ENCODE measurements around the gene VAV1.

Gene VAV1

GRCh38 chr19:6778386-6778785, 5.9 kb downstream of the VAV1 start:
- no peaks in the 10 kb centered on the region for H3K4me1 ChIP-seq (ENCODE audit: insufficient read depth, low read length)

DNA sequence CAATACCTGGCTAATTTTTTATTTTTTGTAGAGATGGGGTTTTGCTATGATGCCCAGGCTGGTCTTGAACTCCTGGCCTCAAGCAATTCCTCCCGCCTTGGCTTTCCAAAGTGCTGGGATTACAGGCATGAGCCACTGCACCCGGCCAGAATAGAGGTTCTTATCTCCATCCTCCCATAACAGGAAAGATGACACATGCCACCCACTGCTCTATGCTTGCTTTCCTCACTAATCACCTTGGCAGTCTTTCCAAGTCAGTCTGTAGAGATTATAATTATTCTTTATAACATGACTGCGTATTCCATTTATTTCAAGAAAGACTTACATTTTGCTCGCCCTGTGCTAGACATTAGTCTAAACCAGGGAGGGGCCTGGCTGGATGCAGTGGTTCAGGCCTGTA, 6.7 kb downstream of the VAV1 start:
- no peaks in the 10 kb centered on the region for H3K27me3 ChIP-seq (ENCODE audit: control insufficient read depth in 1 of 2, insufficient read depth in 2 of 2, low read length in 2 of 2)
- H3K36me3 ChIP-seq (ENCODE audit: insufficient read depth, low read length): no peaks in the 10 kb centered on the region
- H3K9me3 ChIP-seq (ENCODE audit: low read length): no peaks in the 10 kb centered on the region
- no peaks in the 10 kb centered on the region for H3K4me1 ChIP-seq (ENCODE audit: insufficient read depth, low read length)
- H3K9ac ChIP-seq (ENCODE audit: low read length): no peak overlapping the region
- no peak overlapping the region for H3K27ac ChIP-seq (ENCODE audit: low read depth, low read length)
- no peak overlapping the region for H3K4me3 ChIP-seq (ENCODE audit: low read depth in 1 of 2, low read length in 2 of 2)

More at GRCh38 chr19:6778386-6778785, 5.9 kb downstream of the VAV1 start:
- Histone ChIP-seq H3K9ac (ENCODE audit: low read length) (no peak overlapping the region), H3K27ac (ENCODE audit: low read depth, low read length) (no peak overlapping the region), H3K27me3 (ENCODE audit: control insufficient read depth in 1 of 2, insufficient read depth in 2 of 2, low read length in 2 of 2) (no peaks in the 10 kb centered on the region), H3K36me3 (ENCODE audit: insufficient read depth, low read length) (no peaks in the 10 kb centered on the region), H3K9me3 (ENCODE audit: low read length) (no peaks in the 10 kb centered on the region), H3K4me3 (ENCODE audit: low read depth in 1 of 2, low read length in 2 of 2) (no peak overlapping the region)

GRCh38 chr19:6787393-6787792, 14.9 kb downstream of the VAV1 start:
- no peak overlapping the region for H3K27ac ChIP-seq (ENCODE audit: low read depth, low read length)
- no peak overlapping the region for H3K4me3 ChIP-seq (ENCODE audit: low read depth in 1 of 2, low read length in 2 of 2)
- H3K36me3 ChIP-seq (ENCODE audit: insufficient read depth, low read length): no peaks in the 10 kb centered on the region

GRCh38 chr19:6788896-6789295, 16.4 kb downstream of the VAV1 start:
- Histone ChIP-seq H3K36me3 (ENCODE audit: insufficient read depth, low read length) (no peaks in the 10 kb centered on the region), H3K4me1 (ENCODE audit: insufficient read depth, low read length) (no peaks in the 10 kb centered on the region), H3K9ac (ENCODE audit: low read length) (no peak overlapping the region), H3K27ac (ENCODE audit: low read depth, low read length) (no peak overlapping the region), H3K4me3 (ENCODE audit: low read depth in 1 of 2, low read length in 2 of 2) (no peak overlapping the region), H3K9me3 (ENCODE audit: low read length) (no peaks in the 10 kb centered on the region), H3K27me3 (ENCODE audit: control insufficient read depth in 1 of 2, insufficient read depth in 2 of 2, low read length in 2 of 2) (no peaks in the 10 kb centered on the region)

More at GRCh38 chr19:6787393-6787792, 14.9 kb downstream of the VAV1 start:
- Histone ChIP-seq H3K27me3 (ENCODE audit: control insufficient read depth in 1 of 2, insufficient read depth in 2 of 2, low read length in 2 of 2) (no peaks in the 10 kb centered on the region), H3K9ac (ENCODE audit: low read length) (no peak overlapping the region), H3K4me1 (ENCODE audit: insufficient read depth, low read length) (no peaks in the 10 kb centered on the region), H3K9me3 (ENCODE audit: low read length) (no peaks in the 10 kb centered on the region)

DNA sequence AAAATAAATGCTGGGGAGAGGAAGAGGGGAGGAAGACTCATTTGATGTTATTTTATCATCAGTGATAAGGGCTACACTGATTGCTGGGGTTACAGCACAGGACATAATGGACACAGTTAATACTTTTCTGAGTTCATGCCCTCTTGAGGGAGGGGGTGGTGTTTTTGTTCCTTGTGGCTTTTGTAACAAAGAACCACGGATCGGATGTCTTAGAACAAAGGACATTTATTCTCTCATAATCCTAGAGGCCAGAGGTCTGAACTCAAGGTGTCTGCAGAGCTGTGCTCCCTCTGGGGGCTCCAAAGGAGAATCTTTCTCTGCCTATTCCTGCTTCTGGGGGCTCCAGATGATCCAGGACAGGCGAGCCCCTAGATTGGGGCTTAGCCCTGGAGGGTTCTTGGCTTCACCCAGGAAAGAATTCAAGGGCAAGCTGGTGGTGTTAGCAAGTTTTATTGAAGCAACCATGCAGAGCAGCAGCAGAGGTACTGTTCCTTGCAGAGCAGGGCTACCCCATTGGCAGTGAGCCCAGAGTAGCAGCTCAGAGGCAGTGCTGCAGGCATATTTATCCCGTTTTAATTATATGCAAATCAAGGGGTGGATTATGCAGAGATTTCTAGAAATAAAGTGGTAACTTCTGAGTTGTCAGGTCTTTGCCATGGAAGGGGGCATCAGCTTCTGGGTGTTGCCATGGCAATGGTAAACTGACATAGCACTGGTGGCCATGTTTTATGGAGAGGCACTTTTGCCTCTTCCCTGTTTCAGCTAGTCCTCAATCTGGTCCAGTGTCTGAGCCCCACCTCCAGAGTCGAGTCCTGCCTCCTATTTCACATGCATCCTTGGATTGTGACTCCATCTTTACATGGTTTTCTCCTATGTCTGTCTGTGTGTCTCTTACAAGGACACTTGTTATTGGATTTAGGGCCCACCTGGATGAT, 18.0 kb downstream of the VAV1 start:
- Histone ChIP-seq H3K9ac (ENCODE audit: low read length) (no peak overlapping the region), H3K27ac (ENCODE audit: low read depth, low read length) (no peak overlapping the region), H3K4me1 (ENCODE audit: insufficient read depth, low read length) (no peaks in the 10 kb centered on the region), H3K9me3 (ENCODE audit: low read length) (no peaks in the 10 kb centered on the region), H3K27me3 (ENCODE audit: control insufficient read depth in 1 of 2, insufficient read depth in 2 of 2, low read length in 2 of 2) (no peaks in the 10 kb centered on the region), H3K36me3 (ENCODE audit: insufficient read depth, low read length) (no peaks in the 10 kb centered on the region), H3K4me3 (ENCODE audit: low read depth in 1 of 2, low read length in 2 of 2) (no peak overlapping the region)

DNA sequence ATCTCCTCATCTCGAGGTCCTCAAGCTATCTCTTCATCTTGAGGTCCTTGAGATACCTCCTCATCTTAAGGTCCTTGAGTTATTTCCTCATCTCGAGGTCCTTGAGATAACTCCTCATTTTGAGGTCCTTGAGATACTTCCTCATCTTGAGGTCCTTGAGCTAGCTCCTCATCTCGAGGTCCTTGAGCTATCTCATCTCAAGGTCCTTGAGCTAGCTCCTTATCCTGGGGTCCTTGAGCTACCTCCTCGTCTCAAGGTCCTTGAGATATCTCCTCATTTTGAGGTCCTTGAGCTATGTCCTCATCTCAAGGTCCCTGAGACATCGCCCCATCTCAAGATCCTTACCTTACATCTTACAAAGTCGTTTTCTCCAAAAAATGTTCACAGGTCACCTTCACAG, 18.7 kb downstream of the VAV1 start:
- H3K27ac ChIP-seq (ENCODE audit: low read depth, low read length): no peak overlapping the region
- no peaks in the 10 kb centered on the region for H3K9me3 ChIP-seq (ENCODE audit: low read length)
- no peaks in the 10 kb centered on the region for H3K4me1 ChIP-seq (ENCODE audit: insufficient read depth, low read length)
- no peak overlapping the region for H3K9ac ChIP-seq (ENCODE audit: low read length)
- no peak overlapping the region for H3K4me3 ChIP-seq (ENCODE audit: low read depth in 1 of 2, low read length in 2 of 2)
- H3K36me3 ChIP-seq (ENCODE audit: insufficient read depth, low read length): no peaks in the 10 kb centered on the region
- no peaks in the 10 kb centered on the region for H3K27me3 ChIP-seq (ENCODE audit: control insufficient read depth in 1 of 2, insufficient read depth in 2 of 2, low read length in 2 of 2)

DNA sequence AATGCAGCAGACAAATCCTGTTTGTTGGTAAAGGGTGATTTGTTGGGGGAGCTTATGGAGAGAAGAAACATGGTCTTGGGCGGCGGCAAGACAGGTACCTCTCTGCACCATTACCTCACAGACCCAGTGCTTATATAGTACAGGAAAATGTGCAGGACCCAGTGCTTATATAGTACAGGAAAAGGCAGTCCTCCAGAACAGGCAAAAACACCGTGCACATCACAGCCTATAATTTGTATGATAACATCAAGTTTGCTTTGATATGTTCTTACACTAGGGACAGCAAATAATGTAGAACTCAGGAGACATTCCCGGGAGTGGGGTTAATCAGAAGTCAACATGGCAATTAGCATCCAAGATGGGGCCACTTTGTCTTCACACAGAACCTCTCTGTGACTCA, 20.9 kb downstream of the VAV1 start:
- Histone ChIP-seq H3K36me3 (ENCODE audit: insufficient read depth, low read length) (no peaks in the 10 kb centered on the region), H3K27me3 (ENCODE audit: control insufficient read depth in 1 of 2, insufficient read depth in 2 of 2, low read length in 2 of 2) (no peaks in the 10 kb centered on the region), H3K4me1 (ENCODE audit: insufficient read depth, low read length) (no peaks in the 10 kb centered on the region), H3K9me3 (ENCODE audit: low read length) (no peaks in the 10 kb centered on the region), H3K4me3 (ENCODE audit: low read depth in 1 of 2, low read length in 2 of 2) (no peak overlapping the region), H3K9ac (ENCODE audit: low read length) (no peak overlapping the region), H3K27ac (ENCODE audit: low read depth, low read length) (no peak overlapping the region)

DNA sequence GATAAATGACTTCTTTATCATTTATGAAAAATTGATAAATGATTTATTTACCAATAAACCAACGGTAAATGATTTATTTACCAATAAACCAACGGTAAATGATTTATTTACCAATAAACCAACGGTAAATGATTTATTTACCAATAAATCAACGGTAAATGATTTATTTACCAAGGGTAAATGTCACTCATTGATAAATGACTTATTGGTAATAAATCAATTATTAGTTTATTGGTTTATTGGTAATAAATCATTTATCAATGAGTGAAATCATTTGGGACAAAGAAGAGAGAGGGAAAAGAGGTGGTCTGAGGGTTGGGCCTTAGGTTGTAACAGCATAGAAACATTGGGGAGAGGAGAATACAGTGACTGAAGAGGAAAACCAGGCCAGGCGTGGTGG, 21.5 kb downstream of the VAV1 start:
- Histone ChIP-seq H3K27me3 (ENCODE audit: control insufficient read depth in 1 of 2, insufficient read depth in 2 of 2, low read length in 2 of 2) (no peaks in the 10 kb centered on the region), H3K9me3 (ENCODE audit: low read length) (no peaks in the 10 kb centered on the region), H3K27ac (ENCODE audit: low read depth, low read length) (no peak overlapping the region), H3K36me3 (ENCODE audit: insufficient read depth, low read length) (no peaks in the 10 kb centered on the region), H3K4me1 (ENCODE audit: insufficient read depth, low read length) (no peaks in the 10 kb centered on the region), H3K4me3 (ENCODE audit: low read depth in 1 of 2, low read length in 2 of 2) (no peak overlapping the region), H3K9ac (ENCODE audit: low read length) (no peak overlapping the region)

- no peak overlapping the region for H3K9ac ChIP-seq (ENCODE audit: low read length)
- no peaks in the 10 kb centered on the region for H3K27me3 ChIP-seq (ENCODE audit: control insufficient read depth in 1 of 2, insufficient read depth in 2 of 2, low read length in 2 of 2)
- H3K36me3 ChIP-seq (ENCODE audit: insufficient read depth, low read length): no peaks in the 10 kb centered on the region
- no peak overlapping the region for H3K27ac ChIP-seq (ENCODE audit: low read depth, low read length)
- H3K4me3 ChIP-seq (ENCODE audit: low read depth in 1 of 2, low read length in 2 of 2): no peak overlapping the region
- H3K9me3 ChIP-seq (ENCODE audit: low read length): no peaks in the 10 kb centered on the region
- H3K4me1 ChIP-seq (ENCODE audit: insufficient read depth, low read length): no peaks in the 10 kb centered on the region
Measured at GRCh38 chr19:6794686-6795431, 22.4 kb downstream of the VAV1 start.

- Histone ChIP-seq H3K4me3 (ENCODE audit: low read depth in 1 of 2, low read length in 2 of 2) (no peak overlapping the region), H3K9me3 (ENCODE audit: low read length) (no peaks in the 10 kb centered on the region), H3K27me3 (ENCODE audit: control insufficient read depth in 1 of 2, insufficient read depth in 2 of 2, low read length in 2 of 2) (peaks cover 0 to 4% of the 10 kb centered on the region in 2 donors), H3K36me3 (ENCODE audit: insufficient read depth, low read length) (no peaks in the 10 kb centered on the region), H3K4me1 (ENCODE audit: insufficient read depth, low read length) (no peaks in the 10 kb centered on the region), H3K9ac (ENCODE audit: low read length) (no peak overlapping the region), H3K27ac (ENCODE audit: low read depth, low read length) (no peak overlapping the region)
Measured at GRCh38 chr19:6796278-6796677, 23.8 kb downstream of the VAV1 start.

GRCh38 chr19:6797646-6798045, 25.1 kb downstream of the VAV1 start:
- Histone ChIP-seq H3K36me3 (ENCODE audit: insufficient read depth, low read length) (no peaks in the 10 kb centered on the region), H3K4me3 (ENCODE audit: low read depth in 1 of 2, low read length in 2 of 2) (no peak overlapping the region), H3K4me1 (ENCODE audit: insufficient read depth, low read length) (no peaks in the 10 kb centered on the region), H3K27ac (ENCODE audit: low read depth, low read length) (no peak overlapping the region), H3K9me3 (ENCODE audit: low read length) (no peaks in the 10 kb centered on the region), H3K27me3 (ENCODE audit: control insufficient read depth in 1 of 2, insufficient read depth in 2 of 2, low read length in 2 of 2) (peaks cover 0 to 6% of the 10 kb centered on the region in 2 donors), H3K9ac (ENCODE audit: low read length) (no peak overlapping the region)
